Gastrocnemius medialis (tissue), 4 donors: Measurements from ENCODE around the gene CCDC63.

Experiments used
- POLR2A ChIP-seq, 2 donors: fragments of 450-650 bp; IDR thresholded peaks; one replicate each; pipeline ENCODE4 v1.6.1; 2017; ENCODE audit warnings: antibody characterized with exemption in 2 of 2, mild to moderate bottlenecking in 2 of 2, moderate library complexity in 2 of 2
- TF ChIP-seq, protein P1 (sequence below), 5 experiments: fragments of 450-650 bp in 3 of 5; fragments of 200-600 bp in 2 of 5; sonication (generic) in 2 of 5; IDR thresholded peaks in 4 of 5; conservative IDR thresholded peaks in 1 of 5; 1 replicate in 4 of 5; 2 replicates in 1 of 5; pipeline ENCODE4 v1.5.1; 2016 to 2019; ENCODE audit warnings: antibody characterized with exemption in 5 of 5, mild to moderate bottlenecking in 3 of 5, moderate library complexity in 3 of 5

GRCh38 chr12:110845339-110845682 is 1.5 kb upstream of the CCDC63 start:
- TF ChIP-seq, protein P1, sequence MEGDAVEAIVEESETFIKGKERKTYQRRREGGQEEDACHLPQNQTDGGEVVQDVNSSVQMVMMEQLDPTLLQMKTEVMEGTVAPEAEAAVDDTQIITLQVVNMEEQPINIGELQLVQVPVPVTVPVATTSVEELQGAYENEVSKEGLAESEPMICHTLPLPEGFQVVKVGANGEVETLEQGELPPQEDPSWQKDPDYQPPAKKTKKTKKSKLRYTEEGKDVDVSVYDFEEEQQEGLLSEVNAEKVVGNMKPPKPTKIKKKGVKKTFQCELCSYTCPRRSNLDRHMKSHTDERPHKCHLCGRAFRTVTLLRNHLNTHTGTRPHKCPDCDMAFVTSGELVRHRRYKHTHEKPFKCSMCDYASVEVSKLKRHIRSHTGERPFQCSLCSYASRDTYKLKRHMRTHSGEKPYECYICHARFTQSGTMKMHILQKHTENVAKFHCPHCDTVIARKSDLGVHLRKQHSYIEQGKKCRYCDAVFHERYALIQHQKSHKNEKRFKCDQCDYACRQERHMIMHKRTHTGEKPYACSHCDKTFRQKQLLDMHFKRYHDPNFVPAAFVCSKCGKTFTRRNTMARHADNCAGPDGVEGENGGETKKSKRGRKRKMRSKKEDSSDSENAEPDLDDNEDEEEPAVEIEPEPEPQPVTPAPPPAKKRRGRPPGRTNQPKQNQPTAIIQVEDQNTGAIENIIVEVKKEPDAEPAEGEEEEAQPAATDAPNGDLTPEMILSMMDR (IDR thresholded peaks at IDR 0.05 in 4 of 5, conservative IDR thresholded peaks at IDR 0.05 in 1 of 5), result no peak
- TF ChIP-seq POLR2A (IDR thresholded peaks at IDR 0.05), result no peak
